Measurements from ENCODE around the gene PPM1G.
"Not testable (repeated sequence)": the region's sequence is repeated elsewhere in the genome, so short reads cannot be mapped to it uniquely, and the experiment has no call there.

The PPM1G gene

GRCh38 chr2:27372937-27373336 lies 36.5 kb downstream of the PPM1G start:
- no peak for DNase-seq

- peak in 2 of 3 experiments; percentile 15 to 61 for DNase-seq
Measured at GRCh38 chr2:27370816-27371620, 38.4 kb downstream of the PPM1G start.

- peak; percentile 99 to 100 (median 99) for DNase-seq
Measured at GRCh38 chr2:27370026-27370815, 39.2 kb downstream of the PPM1G start, which contains the start of the genes EIF2B4 and SNX17. TSS of gene EIF2B4 (minus strand) at chr2:27370338. CDS start at chr2:27370314, 24 bp downstream. TSS of gene SNX17 (plus strand) at chr2:27370616. CDS start at chr2:27370744, 128 bp downstream.

GRCh38 chr2:27369471-27370025 lies 39.8 kb downstream of the PPM1G start:
- DNase-seq = peak in 1 of 3 experiments; percentile 85

GRCh38 chr2:27363933-27364332 lies 45.5 kb downstream of the PPM1G start:
- DNase-seq = no peak

- no peak for DNase-seq
Measured at GRCh38 chr2:27362678-27363420, 46.5 kb downstream of the PPM1G start.

GRCh38 chr2:27356382-27357181 lies 52.8 kb downstream of the PPM1G start, which contains the start of gene GTF3C2:
TSS of gene GTF3C2 (minus strand) at chr2:27356764. CDS start at chr2:27343554, 13,210 bp downstream.
- DNase-seq = peak; percentile 98 to 100 (median 99)

GRCh38 chr2:27356056-27356381 lies 53.4 kb downstream of the PPM1G start:
- DNase-seq = peak in 1 of 3 experiments; percentile 84

- DNase-seq = no peak
Measured at GRCh38 chr2:27354597-27354927, 54.8 kb downstream of the PPM1G start.

- DNase-seq = no peak
Measured at GRCh38 chr2:27353762-27354596, 55.4 kb downstream of the PPM1G start.

GRCh38 chr2:27353386-27353761 lies 56.0 kb downstream of the PPM1G start:
- DNase-seq = not testable (repeated sequence)

GRCh38 chr2:27351802-27352598 lies 57.4 kb downstream of the PPM1G start:
- DNase-seq = no peak

- DNase-seq = no peak
Measured at GRCh38 chr2:27350106-27350693, 59.2 kb downstream of the PPM1G start.

GRCh38 chr2:27347641-27348040 lies 61.8 kb downstream of the PPM1G start:
- DNase-seq = no peak

GRCh38 chr2:27336173-27336572 lies 73.2 kb downstream of the PPM1G start:
- DNase-seq = no peak

GRCh38 chr2:27335311-27335710 lies 74.1 kb downstream of the PPM1G start:
- DNase-seq = no peak

All from NCI-H1417 (cell line).